8988T (cell line): Measurements from ENCODE around the gene MAGEA10.
"Not testable (repeated sequence)": the region's sequence is repeated elsewhere in the genome, so short reads cannot be mapped to it uniquely, and the experiment has no call there.

ENCODE experiments used
- DNase-seq: peaks from one replicate; pipeline ENCODE4 v3.0.0; 2011

Gene MAGEA10

GRCh38 chrX:152138388-152138784 is at the start of gene MAGEA10:
TSS of gene MAGEA10 (minus strand) at chrX:152138577. CDS start at chrX:152135620, 2,957 bp downstream.
- DNase-seq, result no peak

- DNase-seq, result no peak
Measured at GRCh38 chrX:152177497-152178269, 39.3 kb upstream of the MAGEA10 start.

DNA sequence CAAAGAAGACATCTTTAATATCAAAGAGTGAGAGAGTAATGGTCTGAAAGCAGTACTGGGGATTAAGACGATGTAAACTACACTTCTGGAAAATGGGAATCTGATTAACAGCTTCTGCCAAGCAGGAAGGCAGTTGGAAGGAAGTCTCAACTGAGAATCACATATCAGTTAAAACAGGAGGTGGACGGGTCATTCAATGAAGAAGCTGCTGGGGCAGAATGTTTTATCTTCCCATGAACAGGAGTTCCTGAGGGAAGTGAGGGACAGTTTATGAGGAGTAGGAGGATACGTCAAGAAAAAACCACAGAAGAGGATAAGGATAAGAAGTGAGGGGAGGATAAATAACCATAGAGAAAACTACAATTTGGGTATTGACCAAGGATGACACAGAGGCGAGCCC is 38.7 kb upstream of the MAGEA10 start:
- no peak for DNase-seq

DNA sequence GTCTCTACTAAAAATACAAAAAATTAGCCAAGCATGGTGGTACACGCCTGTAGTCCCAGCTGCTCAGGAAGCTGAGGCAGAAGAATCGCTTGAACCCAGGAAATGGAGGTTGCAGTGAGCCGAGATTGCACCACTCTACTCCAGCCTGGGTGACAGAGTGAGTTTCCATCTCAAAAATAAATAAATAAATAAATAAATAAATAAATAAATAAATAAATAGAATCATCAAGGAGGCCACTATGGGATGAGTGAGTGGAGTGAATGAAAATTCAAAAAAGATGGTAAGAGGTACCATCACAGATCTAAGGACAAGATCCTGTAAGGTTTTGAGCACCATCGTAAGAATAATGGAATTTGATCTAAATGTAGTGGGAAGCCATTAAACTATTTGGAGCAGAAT is 37.5 kb upstream of the MAGEA10 start:
- DNase-seq, result not testable (repeated sequence)

- DNase-seq, result not testable (repeated sequence)
Measured at GRCh38 chrX:152173923-152174322, 35.5 kb upstream of the MAGEA10 start.

- no peak for DNase-seq
Measured at GRCh38 chrX:152170621-152171020, 32.2 kb upstream of the MAGEA10 start.

- DNase-seq, result no peak
Measured at GRCh38 chrX:152165033-152165743, 26.8 kb upstream of the MAGEA10 start.

DNA sequence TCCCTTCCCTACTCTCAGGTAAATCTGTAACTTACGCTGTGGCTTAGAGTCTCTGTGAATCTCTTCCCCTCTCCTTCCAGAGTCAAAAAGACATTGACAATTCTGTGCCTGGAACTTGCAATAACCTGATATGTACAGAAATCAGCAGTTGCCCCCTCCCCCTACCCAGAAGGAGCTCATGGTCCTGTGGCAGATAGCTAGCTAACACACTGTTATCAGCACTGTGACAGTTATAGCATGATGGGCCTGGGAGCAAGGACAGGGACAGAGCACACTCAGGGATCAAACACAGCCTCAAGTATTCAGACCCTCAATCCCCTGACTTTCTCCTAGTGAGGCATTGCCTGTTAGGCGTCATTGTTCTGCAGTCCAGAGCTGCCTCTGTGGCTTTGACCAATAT is 18.7 kb upstream of the MAGEA10 start:
- DNase-seq, result no peak

DNA sequence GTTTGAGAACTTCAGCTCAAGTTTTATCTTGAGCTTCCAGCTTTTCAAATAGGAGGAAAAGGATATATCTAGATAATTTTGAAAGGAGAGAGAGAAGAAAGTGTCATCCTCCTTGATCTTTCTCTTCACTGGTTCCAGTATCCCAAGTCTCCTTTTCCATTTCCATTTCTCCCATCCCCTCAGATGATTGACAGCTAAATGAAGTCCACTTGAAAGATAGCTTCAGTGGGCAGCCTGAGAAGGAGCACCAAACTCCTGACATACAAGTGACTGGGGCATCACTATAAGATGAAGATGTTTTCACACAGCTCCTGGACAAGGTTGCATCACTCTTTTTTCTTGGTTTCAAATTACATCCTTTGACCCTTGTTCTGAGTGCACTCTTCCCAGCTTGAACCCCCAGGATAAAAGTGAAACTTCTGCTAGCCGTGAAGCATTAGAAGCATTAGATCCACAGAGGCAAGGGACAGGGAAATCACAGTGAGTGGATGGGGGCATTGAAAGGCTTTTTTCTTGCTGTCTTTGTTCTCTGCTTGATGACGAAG is 17.5 kb upstream of the MAGEA10 start:
- no peak for DNase-seq

GRCh38 chrX:152154050-152154449 is 15.7 kb upstream of the MAGEA10 start:
- DNase-seq, result no peak

GRCh38 chrX:152151256-152151655 is 12.9 kb upstream of the MAGEA10 start:
- DNase-seq, result no peak

GRCh38 chrX:152149648-152150047 is 11.3 kb upstream of the MAGEA10 start:
- DNase-seq, result no peak

DNA sequence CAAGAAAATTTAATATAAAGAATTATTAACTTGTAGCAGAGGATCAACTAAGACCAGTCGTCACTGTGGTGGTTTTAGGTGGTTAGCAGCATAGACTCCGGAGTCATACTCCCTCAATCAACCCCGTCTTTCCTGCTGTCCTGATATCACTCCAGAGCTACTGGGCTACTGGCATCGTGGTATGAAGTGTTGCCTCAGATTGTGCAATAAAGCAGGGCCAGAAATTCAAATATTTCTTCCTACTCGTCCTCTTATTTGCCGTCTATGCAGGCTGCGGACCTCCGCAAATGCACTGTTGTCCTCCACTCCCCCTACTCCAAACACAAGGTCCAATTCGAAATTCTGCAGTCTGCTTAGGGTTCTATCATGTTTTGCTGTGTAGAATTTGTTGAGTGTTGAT is 1.2 kb upstream of the MAGEA10 start:
- no peak for DNase-seq

DNA sequence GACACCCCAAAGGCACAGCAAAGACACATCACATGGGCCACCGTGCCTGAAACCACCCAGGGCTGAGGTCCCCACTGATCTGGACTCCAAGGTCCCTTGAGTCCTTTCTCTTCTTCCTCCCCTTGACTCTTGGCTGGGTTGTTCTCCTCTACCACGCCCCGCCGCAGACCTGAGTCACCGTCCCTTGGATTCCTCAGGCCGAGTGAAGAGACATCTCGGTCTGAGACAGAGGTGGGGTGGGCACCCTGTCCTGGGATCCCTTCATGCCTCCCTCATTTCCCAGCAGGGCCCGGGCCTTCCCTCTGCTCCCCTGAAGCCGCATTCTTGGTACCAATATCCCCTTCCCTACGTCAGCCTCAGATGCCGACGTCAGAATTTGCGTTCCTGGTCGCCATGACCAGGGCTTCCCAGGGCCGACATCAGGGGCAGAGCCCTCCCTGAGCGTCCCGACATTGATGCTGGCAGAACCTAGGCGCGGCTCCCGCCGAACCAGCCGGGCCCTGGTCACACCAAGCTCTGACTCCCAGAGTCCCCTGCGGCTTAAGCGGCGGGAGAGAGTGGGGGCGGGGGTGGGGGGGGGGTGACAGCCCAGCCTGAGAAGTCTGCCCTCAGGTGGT is 498 bp downstream of the MAGEA10 start:
- no peak for DNase-seq

DNA sequence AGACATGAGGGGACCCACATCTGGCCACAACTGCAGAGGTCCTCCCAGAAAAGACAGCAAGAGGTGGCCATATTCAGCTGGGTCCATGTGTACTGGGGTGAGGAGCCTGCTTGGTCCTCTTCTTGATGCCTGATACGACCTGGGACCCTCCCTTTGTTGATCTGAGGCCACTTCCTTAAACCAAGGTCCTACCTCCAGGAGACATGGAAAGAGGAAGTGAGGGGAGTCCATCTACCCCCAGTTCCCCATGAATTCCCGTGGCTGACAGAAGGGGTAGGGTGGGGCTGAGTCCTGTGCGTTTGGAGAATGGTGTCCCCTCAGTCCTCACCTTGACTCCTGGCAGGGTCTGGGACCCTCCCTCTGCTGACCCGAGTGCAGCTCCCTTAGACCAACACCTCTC is 2.1 kb downstream of the MAGEA10 start:
- no peak for DNase-seq

- DNase-seq, result no peak
Measured at GRCh38 chrX:152131525-152131924, 6.9 kb downstream of the MAGEA10 start.

DNA sequence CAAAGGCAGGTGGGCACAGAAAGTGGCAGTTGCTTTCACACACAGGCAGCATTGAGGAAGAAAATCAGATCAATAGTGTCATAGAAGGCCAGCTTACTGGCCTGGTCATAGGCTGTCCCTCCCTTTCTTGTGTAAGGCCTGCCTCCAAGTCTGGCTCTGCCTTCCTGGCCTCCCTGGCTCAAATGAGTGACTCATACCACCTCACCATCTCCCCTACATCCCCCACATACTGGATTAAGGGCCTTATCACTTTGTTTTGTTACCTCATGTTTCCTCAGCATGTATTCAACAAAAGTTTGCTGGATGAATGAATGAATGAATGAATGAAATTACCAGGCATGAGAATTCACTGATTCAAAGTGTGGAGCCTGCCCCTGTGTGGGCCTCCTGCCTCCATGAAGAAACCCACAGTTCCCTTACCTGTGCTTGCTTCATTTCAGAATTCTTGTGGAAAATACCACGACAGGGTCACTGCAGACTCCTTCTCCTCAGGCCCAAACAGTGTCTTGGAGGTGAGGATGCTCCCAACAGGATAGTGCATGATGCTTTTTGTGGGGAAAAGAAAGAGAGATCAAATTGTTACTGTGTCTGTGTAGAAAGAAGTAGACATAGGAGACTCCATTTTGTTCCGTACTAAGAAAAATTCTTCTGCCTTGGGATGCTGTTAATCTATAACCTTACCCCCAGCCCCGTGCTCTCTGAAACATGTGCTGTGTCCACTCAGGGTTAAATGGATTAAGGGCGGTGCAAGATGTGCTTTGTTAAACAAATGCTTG is 9.1 kb downstream of the MAGEA10 start:
- DNase-seq, result not testable (repeated sequence)

- no peak for DNase-seq
Measured at GRCh38 chrX:152117305-152117704, 21.1 kb downstream of the MAGEA10 start.

- no peak for DNase-seq
Measured at GRCh38 chrX:152108527-152108926, 29.9 kb downstream of the MAGEA10 start.

- DNase-seq, result no peak
Measured at GRCh38 chrX:152103866-152104265, 34.5 kb downstream of the MAGEA10 start.

- DNase-seq, result no peak
Measured at GRCh38 chrX:152086141-152086540, 52.2 kb downstream of the MAGEA10 start.
